DMS 273 treated with DMSO at 0.1 percent for 48 hours (cell line): ENCODE measurements around the gene CCDC192.

Experiments used
- DNase-seq: peaks from one replicate; lab custom pipeline; 2025; lab: John Stamatoyannopoulos, UW

CCDC192 gene

DNA sequence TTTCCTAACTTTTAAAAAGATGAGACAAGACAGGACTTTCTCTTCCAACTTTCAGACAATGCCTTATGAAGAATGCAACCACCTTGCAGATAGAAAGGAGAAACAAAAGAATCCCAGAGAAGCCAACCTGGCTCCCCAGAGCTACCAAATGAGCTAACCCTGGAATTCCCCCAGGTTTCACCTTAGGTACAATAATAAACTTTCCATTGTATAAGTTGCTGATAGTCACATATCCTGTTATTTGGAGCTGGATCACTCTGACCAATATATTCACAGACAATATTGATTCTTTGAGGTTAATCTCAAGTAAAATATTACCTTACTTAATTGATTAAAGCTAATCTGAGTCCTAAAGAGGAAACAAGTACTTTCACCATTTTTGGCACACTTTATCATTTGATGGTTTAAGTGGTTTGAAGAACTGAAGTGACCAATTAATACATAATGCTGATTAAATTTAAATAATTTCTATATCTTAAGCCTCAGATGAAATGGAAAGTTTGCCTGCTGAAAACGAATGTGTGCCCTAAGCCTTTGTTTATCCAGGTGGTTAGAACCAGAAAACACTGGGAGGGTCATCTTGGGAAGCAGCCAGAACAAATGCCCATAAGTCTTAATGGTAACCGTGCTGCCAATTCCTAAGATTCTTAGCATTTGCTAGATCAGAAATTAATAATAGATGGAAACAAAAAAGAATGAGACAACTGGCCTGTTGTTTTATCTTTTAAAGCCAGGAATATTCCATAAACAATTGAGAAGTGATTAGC lies 220.8 kb downstream of the CCDC192 start:
- no peak for DNase-seq

DNA sequence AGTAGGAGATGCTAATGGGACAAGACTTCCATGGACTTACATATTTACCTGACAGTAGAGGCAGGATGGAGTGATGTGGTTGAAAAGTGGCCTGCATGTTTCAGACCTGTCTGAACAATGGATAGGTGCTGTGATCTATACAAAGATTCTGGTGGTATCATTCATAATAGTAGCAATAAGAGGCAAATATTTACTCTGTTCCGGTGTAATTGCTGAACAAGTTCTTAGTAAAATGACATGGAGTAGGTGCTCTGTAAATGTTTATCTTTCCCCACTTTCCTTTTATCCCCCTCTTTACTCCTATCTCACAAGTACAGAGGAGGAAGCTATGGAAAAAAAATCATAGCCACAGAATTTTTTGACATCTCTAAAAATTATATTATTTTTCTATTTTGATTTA lies 221.4 kb downstream of the CCDC192 start:
- DNase-seq = no peak

DNA sequence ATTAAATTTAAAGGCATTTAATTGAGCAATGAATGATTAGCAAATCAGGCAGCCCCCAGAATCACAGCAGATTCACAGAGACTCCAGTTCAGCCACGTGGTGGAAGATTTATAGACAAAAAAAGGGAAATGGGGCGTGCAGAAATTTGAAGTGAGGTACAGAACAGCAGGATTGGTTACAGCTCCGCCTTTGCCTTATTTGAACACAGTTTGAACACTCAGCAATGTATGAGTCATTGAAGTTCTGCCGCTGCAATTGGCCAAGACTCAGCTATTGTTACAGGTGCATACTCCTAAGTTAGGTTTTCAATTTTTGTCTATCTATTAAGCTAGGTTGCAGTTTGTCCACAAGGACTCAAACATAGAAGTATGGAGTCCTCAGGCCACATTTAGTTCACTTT lies 222.7 kb downstream of the CCDC192 start:
- DNase-seq = no peak

DNA sequence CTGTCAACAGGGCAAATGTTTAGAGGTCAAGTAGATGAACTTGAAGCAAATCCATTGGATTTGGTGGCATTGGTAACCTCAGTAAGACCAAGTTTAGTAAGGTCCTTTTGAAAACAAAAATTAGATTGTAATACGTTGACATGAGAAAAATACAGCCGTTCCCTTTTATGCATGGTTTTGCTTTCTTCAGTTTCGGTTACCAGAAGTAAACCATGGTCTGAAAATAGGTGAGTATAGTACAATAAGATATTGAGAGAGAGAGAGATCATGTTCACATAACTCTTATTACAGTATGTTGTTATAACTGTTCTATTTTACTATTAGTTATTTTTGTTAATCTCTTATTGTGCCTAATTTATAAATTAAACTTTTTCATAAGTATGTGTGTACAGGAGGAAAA lies 223.8 kb downstream of the CCDC192 start:
- DNase-seq = no peak

DNA sequence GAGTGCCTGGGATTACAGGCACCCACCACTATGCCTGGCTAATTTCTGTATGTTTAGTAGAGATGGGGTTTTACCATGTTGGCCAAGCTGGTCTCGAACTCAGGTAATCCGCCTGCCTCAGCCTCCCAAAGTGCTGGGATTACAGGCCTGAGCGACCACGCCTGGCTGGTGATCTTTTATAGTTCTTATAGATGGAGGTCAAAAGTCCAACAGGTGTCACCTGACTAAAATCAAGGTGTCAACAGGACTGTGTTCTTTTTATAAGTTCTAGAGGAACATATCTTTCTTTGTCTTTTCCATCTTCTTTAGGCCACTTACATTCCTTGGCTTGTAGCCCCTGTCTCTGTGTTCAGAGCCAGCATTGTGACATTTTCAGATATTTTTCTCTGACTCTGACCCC lies 224.9 kb downstream of the CCDC192 start:
- DNase-seq = no peak

DNA sequence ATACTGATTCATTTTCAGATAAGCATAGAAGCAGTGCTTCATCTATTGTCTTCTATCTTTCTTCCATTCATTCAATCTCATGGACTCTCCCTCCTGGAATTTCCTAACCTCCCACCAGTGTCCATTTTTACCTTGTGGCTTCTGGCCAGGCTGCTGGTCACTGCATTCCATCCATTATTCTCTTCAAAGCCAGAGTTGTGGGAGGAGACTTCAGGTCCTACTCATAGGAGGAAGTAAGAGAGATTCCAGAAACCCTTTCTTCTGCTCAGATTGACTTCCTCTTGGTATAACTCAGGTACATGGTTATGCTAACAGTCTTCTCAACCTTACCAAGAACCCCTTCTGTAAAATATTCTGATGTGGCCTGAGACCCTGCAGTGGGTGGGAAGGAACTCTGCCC lies 227.1 kb downstream of the CCDC192 start:
- no peak for DNase-seq

DNA sequence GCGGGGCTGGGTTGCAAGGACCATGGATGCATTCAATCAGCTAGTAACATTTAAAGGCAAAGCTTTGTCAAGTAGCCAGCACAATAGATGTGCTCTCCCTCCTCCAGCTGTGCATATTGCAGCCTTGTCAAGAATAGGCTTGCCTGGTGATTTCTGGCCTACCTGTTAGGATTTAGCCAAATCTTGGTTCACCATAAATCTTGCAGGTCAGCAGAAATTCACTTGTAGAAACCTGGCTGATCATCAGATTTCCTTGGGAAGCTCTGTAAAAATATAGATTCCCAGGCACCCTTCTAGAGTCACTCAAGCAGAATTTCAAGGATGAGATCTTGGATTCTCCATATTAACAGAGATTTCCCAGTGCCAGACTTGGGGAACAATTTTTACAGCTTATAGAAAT lies 228.2 kb downstream of the CCDC192 start:
- no peak for DNase-seq

DNA sequence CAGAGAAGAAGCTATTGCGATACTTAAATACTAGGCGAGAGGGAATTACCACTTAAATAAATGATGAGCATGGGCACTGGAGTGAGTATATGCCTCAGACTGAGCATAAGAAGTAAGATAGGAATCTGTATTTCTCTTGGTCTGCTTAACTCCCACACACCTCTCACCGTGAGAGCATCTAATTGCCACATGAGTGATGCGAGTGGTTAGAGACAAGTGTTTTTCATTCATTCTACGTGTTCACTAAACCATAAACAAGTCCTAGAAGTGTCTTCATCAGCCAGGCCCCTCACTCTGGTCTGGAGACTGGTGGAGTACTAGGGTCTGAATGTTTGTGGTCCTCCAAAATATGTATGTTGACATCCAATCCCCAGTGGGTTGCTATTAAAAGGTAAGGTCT lies 230.2 kb downstream of the CCDC192 start:
- no peak for DNase-seq

DNA sequence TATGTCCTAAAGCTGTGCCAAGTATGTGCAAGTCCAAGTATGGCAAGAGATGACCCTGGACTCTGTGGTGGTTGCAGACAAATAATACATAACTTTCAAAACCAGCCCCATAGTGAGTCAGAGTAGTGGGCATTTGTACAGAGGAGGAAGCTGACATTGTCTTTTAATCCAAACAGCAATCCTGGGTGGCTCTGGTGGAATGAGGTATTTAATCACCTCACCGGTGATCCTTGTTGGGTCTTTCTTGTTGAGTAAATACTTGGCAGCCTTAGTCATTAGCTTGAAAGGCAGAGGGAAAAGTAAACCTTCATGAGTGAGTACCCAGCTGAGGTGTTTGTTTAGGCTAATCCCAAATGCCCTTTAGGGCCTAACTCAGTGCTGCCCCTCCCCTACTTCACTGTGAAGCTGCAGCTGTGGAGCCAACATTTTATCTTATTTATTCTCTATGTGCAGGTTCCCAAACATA lies 231.6 kb downstream of the CCDC192 start:
- no peak for DNase-seq

DNA sequence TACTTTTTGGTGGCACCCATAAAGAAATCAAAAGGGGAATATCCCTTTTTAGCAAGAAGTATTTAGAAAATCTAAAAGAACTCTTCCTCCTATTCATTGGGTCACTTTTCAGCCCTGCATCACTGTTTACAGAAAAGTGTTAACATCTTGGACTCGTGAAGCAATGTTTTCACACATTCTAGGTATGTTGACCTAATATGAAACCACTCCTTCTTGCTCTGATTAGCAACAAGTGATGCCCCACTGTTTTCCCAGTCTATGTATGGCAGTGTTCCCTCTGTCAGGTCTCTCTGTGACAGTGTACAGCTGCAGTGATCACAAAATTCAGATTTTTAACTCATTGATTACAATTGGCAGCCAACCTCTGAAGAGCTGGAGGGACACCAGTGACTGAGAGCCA lies 232.2 kb downstream of the CCDC192 start:
- DNase-seq = no peak

DNA sequence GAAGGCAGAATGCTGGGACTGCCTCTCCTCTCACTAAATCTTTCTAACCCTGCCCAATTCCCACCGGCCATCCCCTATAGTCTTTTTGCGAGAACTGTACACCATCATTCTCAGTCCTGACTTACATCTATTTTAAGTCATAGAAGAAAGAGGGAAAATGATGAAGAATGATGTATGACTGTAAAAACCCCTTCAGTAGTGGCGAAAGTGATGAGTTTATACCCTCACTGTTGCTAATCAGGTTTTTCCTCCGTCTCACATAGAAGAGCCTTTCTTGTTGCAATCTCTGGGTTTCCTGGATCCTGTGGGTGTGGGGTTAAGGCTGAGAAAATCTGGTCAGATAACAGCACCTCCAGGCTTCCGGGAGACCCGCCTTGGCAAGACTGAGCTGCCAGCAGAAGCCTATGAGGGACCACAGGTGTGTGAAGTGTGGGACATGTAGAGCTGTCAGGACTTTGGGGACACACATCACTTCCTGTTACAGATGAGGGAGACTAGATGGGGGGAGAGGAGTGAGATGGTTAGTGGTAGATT lies 233.3 kb downstream of the CCDC192 start:
- no peak for DNase-seq

DNA sequence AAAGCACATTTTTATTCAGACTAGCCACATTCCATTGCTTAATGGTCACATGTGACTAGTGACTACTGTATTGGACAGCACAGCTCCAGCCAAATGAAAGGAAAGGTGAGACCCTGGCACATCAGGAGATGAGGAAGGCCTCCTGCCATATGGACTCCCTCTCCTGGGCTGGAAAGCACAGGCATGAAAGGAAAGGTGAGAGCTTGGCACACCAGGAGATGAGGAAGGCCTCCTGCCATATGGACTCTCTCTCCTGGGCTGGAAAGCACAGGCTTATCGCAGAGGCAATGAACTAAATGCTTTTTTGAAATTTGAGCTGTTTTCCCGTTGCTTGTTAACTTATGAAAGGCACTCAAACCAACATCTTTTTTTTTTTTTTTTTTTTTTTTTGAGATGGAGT lies 235.6 kb downstream of the CCDC192 start:
- peak; percentile 90 for DNase-seq

DNA sequence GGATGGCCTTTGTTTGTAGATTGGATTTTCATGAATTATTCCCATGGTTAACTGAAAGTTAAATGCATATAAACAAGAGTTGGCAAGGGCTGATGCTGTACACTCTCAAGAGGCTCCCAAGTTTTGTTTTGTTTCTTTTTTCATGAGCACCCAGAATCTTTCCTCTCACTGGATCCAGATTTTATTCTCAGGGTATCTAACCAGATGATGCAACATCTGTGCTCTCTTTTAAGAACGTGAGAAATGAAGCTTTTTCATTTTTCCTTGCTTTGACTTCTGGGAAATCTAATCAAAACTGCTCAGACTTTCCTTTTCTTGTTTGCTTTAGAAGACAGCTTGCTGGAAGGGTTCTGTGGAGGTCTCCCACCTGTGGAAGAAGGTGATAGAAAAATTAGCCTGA lies 237.7 kb downstream of the CCDC192 start:
- peak; percentile 20 for DNase-seq

DNA sequence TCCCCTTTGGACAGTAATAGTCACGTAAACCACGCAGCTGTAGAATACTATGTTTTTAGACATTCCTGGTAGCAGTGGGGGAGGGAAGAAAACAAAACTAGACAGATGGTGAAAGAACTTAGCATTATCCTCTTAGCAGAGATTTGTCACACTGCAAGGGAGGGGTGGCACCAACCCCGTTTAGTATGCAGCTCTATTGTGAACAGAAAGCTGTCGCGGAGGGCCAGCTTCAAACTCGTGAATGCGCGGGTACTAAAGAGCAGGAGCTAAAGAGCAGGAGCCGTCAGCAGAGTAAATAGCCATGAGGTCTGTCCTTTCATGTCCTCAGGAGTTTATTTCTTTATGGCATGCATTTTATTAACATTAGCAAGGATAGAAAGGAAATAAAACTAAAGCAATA lies 238.5 kb downstream of the CCDC192 start:
- peak; percentile 57 for DNase-seq

DNA sequence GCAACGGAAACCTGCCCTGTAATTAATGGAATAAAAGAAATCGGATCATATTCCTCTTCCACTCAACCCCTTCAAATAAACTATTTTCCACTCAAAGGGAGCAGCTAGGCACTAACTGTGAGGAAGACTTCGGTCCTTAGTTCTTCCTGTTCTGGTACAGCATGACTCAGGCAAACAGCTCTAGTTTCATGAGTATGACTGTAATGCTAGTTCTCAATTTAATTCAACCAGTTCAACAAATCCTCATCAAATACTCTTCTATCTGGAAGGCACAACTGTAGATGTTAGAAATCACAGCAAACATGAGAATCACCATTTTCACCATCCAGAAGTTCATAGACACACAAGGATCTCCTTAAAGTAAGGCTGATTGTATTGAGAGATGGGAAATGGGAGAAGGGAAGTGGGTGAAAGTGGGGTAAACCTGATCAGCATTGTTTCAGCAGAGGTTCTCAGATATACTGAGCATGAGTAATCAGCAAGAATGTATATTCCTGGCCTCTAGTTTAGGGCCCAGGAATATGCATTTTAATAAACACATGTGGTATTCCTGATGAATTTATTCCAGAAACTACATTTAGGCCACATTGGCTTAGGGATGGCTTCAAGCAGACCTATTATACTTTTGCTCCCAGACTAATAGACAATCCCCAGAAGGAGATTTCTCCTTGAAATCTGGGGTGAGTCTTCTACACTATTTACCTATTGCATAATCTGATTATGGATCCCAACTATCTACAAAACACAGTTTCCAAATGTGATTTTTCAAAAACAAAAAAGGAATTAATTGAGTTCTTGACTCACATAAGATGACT lies 239.3 kb downstream of the CCDC192 start:
- DNase-seq = no peak

DNA sequence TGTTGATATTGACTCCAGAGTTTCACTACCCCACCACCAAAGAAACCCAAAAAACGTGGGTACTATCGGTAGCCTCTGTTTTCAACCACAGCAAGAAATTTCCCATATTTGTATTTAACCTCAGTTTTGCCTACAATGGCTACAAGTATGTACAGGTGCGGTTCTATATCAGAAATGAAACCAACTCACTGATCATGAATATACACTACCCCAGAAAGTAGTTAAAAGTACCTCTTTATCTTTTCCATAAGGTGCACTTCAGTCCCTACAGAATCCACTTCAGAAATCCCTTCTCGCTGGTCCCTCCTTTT lies 239.8 kb downstream of the CCDC192 start:
- DNase-seq = no peak

DNA sequence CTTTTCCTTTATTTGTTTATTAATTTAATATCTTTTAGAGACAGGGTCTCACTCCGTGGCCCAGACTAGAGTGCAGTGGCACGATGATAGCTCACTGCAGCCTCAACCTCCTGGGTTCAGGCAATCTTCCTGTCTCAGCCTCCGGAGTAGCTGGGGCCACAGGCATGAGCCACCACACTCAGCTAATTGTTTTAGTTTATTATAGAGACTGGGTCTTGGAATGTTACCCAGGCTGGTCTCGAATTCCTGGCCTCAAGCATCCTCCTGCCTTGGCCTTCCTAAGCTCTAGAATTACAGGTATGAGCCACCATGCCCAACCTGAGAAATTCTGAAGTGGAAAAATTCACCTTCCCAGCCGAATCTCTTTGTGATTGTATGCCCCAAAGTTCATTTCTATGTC lies 240.9 kb downstream of the CCDC192 start:
- DNase-seq = no peak

DNA sequence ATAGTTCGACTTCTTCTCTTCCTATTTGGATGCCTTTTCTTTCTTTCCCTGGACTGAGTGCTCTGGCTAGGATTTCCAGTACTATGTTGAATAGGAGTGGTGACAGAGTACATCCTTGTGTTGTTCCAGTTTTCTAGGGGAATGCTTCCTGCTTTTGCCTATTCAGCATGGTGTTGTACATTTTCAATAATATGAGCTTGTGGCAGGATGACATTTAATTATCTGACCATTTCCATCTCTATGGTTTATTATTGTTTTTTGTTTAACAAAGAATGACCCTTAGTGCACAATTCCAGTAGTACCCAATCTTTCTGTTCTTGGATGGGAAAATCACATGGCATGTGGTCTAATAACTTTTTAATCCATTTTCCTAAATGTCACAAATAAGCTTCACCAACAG lies 244.8 kb downstream of the CCDC192 start:
- no peak for DNase-seq

DNA sequence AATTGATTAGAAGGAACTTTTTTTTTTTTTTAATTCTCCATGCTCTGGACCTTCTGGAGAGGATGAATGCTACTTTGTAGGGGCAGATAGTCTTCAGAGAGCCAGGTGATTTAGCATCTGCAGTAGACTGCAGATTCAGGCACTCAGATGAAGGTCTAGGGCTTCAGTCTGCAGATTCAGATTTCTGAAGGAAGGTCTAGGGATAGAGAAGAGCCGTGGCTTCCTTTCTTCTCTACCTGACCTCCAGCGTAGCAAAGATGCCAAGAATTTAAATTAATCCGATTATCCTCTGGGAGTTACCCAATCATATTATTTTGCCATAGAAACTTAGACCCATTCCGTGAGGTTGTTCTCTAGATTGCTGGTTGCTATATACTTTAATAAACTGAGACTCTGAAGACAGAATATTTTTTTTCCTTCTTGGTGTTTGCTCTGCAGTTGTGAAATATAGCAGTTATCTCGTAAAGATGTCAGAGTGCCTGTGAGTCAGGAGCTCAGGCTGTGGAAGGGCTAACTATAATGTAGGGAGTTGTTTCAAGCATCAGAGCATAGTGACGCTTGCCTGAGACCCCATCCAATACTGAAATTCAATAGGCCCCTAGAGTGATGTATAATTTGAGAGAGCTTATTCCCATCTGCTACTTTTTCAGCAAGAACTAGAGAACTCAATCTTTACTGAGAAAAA lies 247.7 kb downstream of the CCDC192 start:
- peak; percentile 85 for DNase-seq

DNA sequence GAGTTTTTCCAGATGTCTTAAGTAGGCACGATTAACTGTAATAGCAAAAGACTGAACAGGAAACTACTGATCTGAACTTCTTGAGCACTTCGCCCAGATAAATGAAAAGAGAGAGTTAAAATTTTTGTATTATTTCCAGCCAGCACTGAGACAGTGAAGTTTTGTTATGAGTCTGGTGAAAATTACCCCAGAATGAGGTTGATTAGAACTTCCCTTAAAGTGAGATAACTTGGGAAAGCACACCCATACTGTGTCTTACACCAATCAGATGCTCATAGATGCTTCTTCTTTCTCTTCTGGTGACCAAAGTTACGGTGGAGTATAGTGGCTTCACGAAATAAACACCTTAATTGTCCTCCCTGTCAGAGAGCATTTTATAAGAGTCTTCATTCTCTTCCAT lies 248.6 kb downstream of the CCDC192 start:
- no peak for DNase-seq

DNA sequence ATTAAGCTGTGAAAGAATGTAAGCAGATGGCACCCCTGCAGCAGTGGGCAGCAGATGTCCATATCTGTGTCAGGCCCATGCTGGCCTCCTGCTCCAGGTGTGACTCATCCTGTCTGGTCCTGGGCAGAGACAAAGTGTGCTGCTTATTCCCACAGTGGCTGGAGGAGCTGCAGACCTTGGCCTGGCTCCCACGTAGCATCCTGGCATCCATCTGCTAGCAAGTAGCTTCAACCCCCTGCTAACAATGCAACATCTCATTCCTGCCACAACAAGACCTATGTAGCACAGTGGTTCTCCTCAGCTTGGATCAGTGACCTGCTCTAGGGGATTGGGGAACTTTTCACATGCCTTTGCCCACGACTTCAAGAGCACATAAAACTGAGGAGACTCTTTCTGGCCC lies 254.0 kb downstream of the CCDC192 start:
- peak; percentile 95 for DNase-seq

DNA sequence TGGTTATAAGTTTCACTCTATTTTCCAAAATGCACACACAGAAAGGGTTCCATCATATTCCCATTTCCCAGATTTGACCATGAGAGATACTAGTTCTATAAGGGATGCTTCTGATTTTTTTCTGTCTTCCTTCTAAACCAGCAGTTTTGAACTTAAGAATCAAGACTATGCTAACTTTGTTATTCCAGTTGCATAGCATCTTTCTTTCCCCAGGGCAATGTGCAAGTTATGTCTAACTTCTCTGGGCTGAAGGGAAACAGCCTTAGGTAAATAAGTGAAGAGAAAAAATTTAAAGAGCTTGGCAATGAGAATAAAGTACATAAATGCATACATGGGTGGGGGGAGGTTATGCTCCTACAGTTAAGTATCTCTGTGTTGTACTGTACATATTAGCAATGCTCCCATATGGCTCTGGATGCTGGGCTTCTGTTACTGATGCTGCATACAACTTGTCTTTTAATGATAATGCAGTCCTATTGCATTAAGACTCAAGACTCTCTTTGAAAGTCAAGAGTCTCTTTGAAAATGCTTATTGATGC lies 254.6 kb downstream of the CCDC192 start:
- no peak for DNase-seq
